Right lobe of liver (tissue), 4 donors: ENCODE data around the gene ZNF764.

Source experiments
- POLR2A ChIP-seq: fragments of 450-650 bp; IDR thresholded peaks from one replicate; pipeline ENCODE4 v1.6.1; 2017; ENCODE audit warnings: antibody characterized with exemption, mild to moderate bottlenecking
- TF ChIP-seq, protein P1 (sequence below), 4 donors: fragments of 200-600 bp in 3 of 4; fragments of 450-650 bp in 1 of 4; IDR thresholded peaks; one replicate each; pipeline versions ENCODE4 v1.5.1 to v1.8.0; 2016 to 2022; ENCODE audit warnings: antibody characterized with exemption in 4 of 4, mild to moderate bottlenecking in 2 of 4
- donor health status: DM: no; HTN: no; CAD: no.
- donor health status: DM: no; HTN: no; CAD: no.
- donor health status: DM: no; HTN: yes; CAD: no.

DNA sequence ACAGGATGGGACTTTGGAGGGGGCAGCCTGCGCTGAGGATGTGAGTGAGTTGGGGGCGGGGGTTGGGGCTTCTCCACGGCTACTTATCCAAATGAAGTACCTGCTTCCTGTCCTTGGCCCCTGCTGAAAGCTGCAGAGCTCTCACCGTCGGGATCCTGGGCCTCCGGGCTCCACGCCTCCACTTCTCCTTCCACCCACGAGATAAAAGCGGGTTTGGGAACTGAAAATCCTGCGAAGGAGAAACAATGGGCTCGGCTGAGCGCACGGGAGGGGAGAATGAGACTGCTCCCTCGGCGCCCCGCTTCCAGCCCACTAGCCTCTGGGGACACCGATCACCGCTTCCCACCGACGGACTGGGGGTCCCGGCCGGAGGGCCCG lies 26.8 kb upstream of the ZNF764 start:
- no peak for TF ChIP-seq POLR2A
- TF ChIP-seq, protein P1, sequence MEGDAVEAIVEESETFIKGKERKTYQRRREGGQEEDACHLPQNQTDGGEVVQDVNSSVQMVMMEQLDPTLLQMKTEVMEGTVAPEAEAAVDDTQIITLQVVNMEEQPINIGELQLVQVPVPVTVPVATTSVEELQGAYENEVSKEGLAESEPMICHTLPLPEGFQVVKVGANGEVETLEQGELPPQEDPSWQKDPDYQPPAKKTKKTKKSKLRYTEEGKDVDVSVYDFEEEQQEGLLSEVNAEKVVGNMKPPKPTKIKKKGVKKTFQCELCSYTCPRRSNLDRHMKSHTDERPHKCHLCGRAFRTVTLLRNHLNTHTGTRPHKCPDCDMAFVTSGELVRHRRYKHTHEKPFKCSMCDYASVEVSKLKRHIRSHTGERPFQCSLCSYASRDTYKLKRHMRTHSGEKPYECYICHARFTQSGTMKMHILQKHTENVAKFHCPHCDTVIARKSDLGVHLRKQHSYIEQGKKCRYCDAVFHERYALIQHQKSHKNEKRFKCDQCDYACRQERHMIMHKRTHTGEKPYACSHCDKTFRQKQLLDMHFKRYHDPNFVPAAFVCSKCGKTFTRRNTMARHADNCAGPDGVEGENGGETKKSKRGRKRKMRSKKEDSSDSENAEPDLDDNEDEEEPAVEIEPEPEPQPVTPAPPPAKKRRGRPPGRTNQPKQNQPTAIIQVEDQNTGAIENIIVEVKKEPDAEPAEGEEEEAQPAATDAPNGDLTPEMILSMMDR (IDR thresholded peaks at IDR 0.05): no peak
